Brain pericyte (primary cell): Measurements from ENCODE around the gene CDC42BPG.
A peak's percentile ranks its signal among the peaks of the same experiment; 100 is the strongest.
"Not testable (repeated sequence)": the region's sequence is repeated elsewhere in the genome, so short reads cannot be mapped to it uniquely, and the experiment has no call there.

ENCODE experiments used
- DNase-seq: peaks from one replicate; pipeline ENCODE4 v3.0.0-alpha.2; 2012; ENCODE audit warnings: low read depth, low spot score

CDC42BPG gene

GRCh38 chr11:64850979-64851567 lies 6.6 kb upstream of the CDC42BPG start:
- DNase-seq, result no peak

- no peak for DNase-seq
Measured at GRCh38 chr11:64849598-64850356, 5.3 kb upstream of the CDC42BPG start.

GRCh38 chr11:64848826-64849597 lies 4.6 kb upstream of the CDC42BPG start:
- no peak for DNase-seq

DNA sequence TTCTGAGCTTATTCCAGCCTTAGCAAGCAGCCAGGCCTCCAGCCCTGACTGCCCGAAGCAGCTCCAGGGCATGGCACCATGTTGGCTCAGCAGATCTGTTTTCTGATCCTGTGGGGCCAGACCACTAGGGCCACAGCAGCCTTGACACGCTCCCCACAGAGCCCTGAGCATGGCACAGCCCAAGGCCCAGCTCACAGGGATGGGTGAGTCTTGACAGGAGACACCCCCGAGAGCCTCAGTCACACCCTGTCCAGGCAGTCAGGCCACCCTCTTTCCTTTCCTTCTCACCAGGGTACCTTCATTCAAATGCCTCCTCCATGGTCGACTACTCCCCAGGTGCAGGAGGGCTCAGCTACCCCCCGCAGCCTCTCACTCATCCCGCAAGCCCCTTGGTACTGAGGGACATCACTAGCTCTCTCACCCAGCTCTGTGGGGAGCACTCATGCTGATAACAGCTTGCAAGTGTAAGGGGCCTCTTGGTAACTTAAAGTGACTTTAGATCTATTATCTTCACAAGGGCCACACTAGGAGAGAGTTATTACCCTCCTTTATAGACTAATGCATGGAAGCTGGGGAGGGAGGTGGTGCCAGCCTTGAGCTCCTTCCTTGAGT lies 3.9 kb upstream of the CDC42BPG start:
- no peak for DNase-seq

DNA sequence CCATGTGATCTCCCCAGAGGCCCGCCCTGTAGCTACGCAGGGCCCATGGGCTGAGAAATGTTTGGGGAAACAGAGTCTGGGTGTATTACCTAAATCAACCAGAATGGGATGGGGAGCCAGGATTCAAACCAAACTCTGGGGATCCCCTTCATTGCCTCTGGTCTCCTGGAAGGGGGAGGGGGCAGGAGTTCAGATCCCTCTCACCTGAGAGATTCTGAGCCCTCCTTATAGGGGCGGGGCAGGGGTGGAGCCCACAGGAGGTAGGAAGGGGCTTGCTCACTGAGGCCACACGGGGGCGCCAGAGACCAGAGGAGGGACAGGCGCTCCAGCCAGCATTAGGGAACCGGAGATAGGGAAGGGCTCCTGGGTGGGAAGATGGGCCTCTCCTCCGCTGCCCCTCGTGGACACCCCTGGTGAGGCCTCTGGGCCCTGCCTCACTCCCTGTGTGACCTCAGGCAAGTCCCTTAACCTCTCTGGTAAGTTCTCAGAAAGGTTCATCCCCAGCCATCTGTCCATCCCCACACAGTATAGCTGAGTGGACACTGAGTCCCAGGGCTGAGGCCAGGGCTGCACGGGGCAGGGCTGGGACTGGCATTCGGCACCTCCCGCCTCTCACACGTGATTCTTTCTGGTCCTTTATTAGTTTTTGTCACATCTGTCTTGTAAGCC lies 2.7 kb upstream of the CDC42BPG start:
- DNase-seq, result peak; percentile 58

DNA sequence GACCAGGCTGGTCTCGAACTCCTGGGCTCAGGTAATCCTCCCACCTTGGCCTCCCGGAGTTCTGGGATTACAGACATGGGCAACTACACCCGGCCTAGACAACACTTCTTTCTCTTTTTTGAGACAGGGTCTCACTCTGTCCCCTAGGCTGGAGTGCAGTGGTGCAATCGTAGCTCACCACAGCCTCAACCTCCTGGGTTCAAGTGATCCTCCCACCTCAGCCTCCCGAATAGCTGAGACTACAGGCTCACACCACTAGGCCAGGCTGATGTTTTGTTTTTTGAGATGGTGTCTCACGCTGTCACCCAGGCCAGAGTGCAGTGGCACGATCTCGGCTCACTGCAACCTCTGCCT lies 1.3 kb upstream of the CDC42BPG start:
- DNase-seq, result not testable (repeated sequence)

- DNase-seq, result no peak
Measured at GRCh38 chr11:64845129-64845775, 799 bp upstream of the CDC42BPG start.

- no peak for DNase-seq
Measured at GRCh38 chr11:64843686-64844329, 645 bp downstream of the CDC42BPG start.

DNA sequence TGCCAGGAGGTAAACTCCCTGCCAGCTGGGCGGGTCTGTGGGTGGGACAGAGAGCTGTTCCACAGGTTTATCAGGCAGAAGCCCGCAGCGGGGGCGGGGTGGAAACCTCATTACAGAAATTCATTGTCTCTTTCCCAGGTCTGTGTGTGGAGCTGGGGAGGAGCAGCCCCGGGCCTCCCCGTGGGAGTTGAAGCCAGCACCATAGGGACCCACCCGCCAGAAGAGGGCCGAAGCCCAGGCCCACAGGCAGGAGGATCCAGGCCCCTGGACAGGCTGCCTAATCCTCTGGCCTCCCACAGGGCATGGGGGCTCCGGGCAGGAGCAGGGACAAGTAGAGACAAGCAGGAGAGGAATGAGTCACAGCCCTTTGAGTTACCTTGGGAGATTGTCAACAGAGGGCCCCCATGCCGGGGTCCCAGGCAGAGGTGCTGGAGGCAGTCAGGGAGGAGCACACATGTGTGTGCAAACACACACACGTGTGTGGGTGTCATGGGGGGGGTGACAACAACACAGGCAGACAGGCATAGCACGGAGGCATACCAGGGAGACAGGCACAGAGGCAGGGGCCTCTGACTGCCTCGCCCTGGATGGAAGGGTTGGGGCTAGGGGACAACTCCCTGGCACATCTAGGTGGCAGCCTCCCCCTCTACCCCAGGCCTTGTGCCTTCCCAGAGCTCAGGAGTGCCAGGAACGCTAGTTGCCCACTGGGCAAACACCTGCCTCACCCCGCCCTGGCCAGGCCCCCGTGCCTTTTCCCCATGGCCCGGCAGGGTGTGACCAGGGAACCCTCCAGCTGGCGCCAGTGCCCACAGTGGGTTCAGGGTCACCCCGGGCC lies 1.4 kb downstream of the CDC42BPG start:
- DNase-seq, result no peak

- DNase-seq, result no peak
Measured at GRCh38 chr11:64842366-64842759, 2.1 kb downstream of the CDC42BPG start.

- no peak for DNase-seq
Measured at GRCh38 chr11:64841592-64842365, 2.7 kb downstream of the CDC42BPG start.

DNA sequence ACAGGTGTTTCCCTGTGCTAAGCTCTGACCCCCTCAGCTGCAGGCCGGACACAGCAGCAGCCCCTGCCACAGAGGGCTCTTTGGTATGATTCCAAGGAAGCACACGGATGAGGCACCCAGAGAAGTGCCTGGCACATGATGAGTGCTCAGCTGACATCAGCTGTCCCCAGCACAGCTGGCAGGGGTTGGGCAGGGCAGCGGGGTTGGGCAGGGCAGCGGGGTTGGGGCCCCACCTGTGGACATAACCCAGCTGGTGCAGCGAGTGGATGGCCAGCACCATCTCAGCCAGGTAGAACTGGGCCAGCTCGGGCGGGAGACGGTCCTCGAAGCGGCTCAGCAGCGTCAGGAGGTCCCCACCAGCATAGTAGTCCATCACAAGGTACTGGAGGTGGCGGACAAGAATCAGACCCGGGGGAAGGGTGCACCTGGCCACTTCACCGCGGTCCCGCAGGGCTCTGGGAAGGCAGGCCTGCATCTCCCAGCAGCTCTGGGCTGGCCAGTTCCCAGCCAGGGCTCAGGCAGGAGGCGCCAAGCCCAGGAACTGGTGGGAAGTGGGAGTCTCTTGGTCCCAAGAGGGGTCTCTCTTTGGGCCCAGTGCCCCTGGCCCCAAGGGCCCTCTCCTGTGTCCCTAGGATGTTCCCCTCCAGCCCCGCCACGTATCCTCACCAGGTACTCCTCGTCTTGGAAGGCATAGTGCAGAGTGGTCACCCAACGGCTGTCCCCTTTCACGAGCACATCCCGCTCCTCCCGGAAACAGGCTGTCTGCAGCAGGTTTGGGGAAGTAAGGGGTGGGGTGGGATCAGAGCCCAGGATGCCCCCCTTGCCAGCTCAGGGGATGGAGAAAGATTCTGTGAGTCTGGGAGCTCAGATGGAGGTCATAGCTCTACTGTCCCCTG lies 4.3 kb downstream of the CDC42BPG start:
- no peak for DNase-seq

GRCh38 chr11:64839335-64839734 lies 5.1 kb downstream of the CDC42BPG start:
- no peak for DNase-seq

GRCh38 chr11:64838600-64839334 lies 5.7 kb downstream of the CDC42BPG start:
- no peak for DNase-seq

- DNase-seq, result no peak
Measured at GRCh38 chr11:64837887-64838351, 6.5 kb downstream of the CDC42BPG start.

DNA sequence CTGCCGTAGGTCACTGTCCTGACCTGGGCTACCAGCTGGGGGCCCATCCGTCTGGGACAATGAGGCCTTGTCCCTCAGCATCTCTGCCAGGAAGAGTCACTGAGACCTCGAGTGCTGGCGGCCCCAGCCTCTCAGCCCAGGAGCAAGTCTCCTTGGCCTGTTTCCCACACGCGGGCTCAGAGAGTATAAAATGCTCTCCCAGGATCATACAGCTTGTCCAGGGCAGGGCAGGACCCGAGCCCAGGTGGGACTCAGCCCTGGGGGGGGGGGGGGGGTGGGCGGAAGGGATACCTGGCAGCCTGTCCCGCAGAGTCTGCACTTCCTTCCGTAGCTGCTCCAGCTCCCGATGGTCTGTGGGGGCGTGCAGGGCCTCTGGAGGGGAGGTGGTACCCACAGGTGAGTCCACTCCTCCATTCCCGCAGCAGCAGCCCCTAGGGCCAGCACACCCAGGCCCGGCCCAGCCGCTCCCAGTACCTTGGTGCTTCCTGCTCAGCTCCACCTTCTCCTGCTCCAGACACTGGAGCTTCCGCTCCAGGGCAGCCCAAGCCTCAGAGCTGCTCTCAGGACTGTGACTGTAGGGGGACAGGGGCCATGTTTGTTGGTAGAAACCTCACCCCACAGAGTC lies 7.9 kb downstream of the CDC42BPG start:
- DNase-seq, result no peak
